DOHH2 (cell line): ENCODE results near the gene CEP70.

Source experiments
- H3F3A ChIP-seq: fragments of 200-600 bp; sonication (generic), shearing (Covaris generic); 2 replicates; pipeline ENCODE4 v1.6.0; 2016; ENCODE audit warnings: antibody characterized with exemption, mild to moderate bottlenecking; ENCODE audit not compliant: control insufficient read depth, insufficient read depth
- H3K27ac ChIP-seq: fragments of 200-600 bp; sonication (generic); 2 replicates; pipeline ENCODE4 v1.5.1; 2014; ENCODE audit warnings: low read depth, mild to moderate bottlenecking, low read length, moderate library complexity
- H3K27me3 ChIP-seq: fragments of 200-600 bp; sonication (generic); 2 replicates; pipeline ENCODE4 v1.6.1; 2014; ENCODE audit warnings: mild to moderate bottlenecking, low read length, mixed read lengths; ENCODE audit not compliant: control insufficient read depth
- H3K36me3 ChIP-seq: fragments of 200-600 bp; sonication (generic); 2 replicates; pipeline ENCODE4 v1.6.1; 2014; ENCODE audit warnings: mild to moderate bottlenecking, low read length, moderate library complexity, mixed read lengths; ENCODE audit not compliant: control insufficient read depth
- H3K4me1 ChIP-seq: fragments of 200-600 bp; sonication (generic); 2 replicates; pipeline ENCODE4 v1.6.1; 2014; ENCODE audit warnings: mild to moderate bottlenecking, low read length, mixed read lengths; ENCODE audit not compliant: control insufficient read depth
- H3K4me2 ChIP-seq: fragments of 200-600 bp; sonication (generic); 2 replicates; pipeline ENCODE4 v1.6.0; 2014; ENCODE audit warnings: mild to moderate bottlenecking, low read length, moderate library complexity
- H3K4me3 ChIP-seq: fragments of 200-600 bp; sonication (generic); 2 replicates; pipeline ENCODE4 v1.5.1; 2014; ENCODE audit warnings: mild to moderate bottlenecking, low read length, mixed read lengths
- H3K79me2 ChIP-seq: fragments of 200-600 bp; sonication (generic); 2 replicates; pipeline ENCODE4 v1.6.1; 2014; ENCODE audit warnings: mild to moderate bottlenecking, low read length, mixed read lengths; ENCODE audit not compliant: control insufficient read depth
- H3K9me2 ChIP-seq: fragments of 200-600 bp; sonication (generic); replicated peaks from 2 replicates; pipeline ENCODE4 v1.6.1; 2014; ENCODE audit warnings: mild to moderate bottlenecking, low read length, mixed read lengths; ENCODE audit not compliant: control insufficient read depth
- H3K9me3 ChIP-seq: fragments of 200-600 bp; sonication (generic); 2 replicates; pipeline ENCODE4 v1.6.1; 2014; ENCODE audit warnings: antibody characterized with exemption, low read length, mixed read lengths; ENCODE audit not compliant: control insufficient read depth, insufficient read depth
- H4K20me1 ChIP-seq: fragments of 200-600 bp; sonication (generic); 2 replicates; pipeline ENCODE4 v1.6.0; 2014; ENCODE audit warnings: low read depth, mild to moderate bottlenecking, antibody characterized with exemption, low read length, moderate library complexity; ENCODE audit not compliant: control insufficient read depth, insufficient read depth
- EZH2phosphoT487 ChIP-seq: fragments of 200-600 bp; sonication (generic); IDR thresholded peaks from 2 replicates; pipeline ENCODE4 v1.6.1; 2017; ENCODE audit warnings: borderline replicate concordance, mild to moderate bottlenecking, antibody characterized with exemption, low read length, moderate library complexity, mixed read lengths
- TF ChIP-seq, protein P1 (sequence below): fragments of 200-600 bp; sonication (generic); IDR thresholded peaks from one replicate; pipeline ENCODE4 v1.5.1; 2014; ENCODE audit warnings: antibody characterized with exemption, mild to moderate bottlenecking, low read depth, low read length; ENCODE audit not compliant: poor library complexity, severe bottlenecking

The CEP70 gene

DNA sequence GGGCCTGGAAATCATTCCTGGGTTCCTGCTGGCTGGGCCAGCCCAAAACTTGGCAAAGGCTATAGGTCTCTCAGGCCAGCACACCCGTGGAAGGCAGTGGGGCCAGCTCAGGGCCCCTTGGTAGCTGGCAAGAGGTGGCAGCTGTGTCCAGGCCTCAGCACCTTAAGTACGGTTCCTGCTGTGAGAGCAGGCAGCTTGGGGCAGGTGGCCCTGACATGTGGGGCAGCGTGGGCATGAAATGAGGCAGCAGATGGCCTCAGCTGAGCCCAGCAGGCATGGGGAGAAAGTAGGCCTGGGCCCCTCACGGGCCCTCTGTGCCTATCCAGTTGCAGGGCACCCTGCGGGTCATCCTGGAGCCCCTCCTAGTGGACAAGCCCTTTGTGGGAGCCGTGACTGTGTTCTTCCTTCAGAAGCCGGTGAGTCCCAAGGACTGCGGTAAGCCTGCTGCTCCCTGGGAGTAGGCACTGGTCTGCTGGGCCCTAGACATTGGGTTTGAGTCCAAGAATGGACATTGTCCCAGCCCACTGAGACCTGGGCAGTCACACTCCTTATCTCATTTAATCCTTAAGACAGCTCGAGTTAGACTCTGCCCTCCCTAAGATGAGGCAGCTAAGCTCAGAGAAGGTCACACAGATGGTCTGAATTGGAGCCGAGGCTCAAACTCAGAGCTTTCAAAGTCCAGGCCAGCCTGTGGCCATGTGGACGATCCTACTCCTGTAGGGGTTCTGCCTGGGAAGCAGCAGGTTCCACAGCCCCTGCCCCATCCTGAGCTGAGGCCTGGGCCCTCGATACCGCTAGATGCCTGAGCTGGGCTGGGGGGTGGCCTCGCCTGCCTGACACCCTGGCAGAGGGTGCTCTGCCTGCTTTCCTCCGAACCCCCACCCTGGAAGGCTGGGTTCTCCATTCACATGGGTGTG lies 134.2 kb downstream of the CEP70 start:
- H4K20me1 ChIP-seq: no peaks in the 10 kb centered on the region
- H3F3A ChIP-seq: no peaks in the 10 kb centered on the region
- H3K4me3 ChIP-seq: no peak overlapping the region
- no peaks in the 10 kb centered on the region for H3K9me3 ChIP-seq
- no peaks in the 10 kb centered on the region for H3K4me1 ChIP-seq
- no peaks in the 10 kb centered on the region for H3K79me2 ChIP-seq
- H3K36me3 ChIP-seq: no peaks in the 10 kb centered on the region
- H3K27ac ChIP-seq: no peak overlapping the region
- no peak overlapping the region for H3K4me2 ChIP-seq
- no peaks in the 10 kb centered on the region for H3K9me2 ChIP-seq
- H3K27me3 ChIP-seq: no peaks in the 10 kb centered on the region; the same call in 1 of the 2 replicates
- TF ChIP-seq, protein P1, sequence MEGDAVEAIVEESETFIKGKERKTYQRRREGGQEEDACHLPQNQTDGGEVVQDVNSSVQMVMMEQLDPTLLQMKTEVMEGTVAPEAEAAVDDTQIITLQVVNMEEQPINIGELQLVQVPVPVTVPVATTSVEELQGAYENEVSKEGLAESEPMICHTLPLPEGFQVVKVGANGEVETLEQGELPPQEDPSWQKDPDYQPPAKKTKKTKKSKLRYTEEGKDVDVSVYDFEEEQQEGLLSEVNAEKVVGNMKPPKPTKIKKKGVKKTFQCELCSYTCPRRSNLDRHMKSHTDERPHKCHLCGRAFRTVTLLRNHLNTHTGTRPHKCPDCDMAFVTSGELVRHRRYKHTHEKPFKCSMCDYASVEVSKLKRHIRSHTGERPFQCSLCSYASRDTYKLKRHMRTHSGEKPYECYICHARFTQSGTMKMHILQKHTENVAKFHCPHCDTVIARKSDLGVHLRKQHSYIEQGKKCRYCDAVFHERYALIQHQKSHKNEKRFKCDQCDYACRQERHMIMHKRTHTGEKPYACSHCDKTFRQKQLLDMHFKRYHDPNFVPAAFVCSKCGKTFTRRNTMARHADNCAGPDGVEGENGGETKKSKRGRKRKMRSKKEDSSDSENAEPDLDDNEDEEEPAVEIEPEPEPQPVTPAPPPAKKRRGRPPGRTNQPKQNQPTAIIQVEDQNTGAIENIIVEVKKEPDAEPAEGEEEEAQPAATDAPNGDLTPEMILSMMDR: no peak
- no peak for TF ChIP-seq EZH2phosphoT487

DNA sequence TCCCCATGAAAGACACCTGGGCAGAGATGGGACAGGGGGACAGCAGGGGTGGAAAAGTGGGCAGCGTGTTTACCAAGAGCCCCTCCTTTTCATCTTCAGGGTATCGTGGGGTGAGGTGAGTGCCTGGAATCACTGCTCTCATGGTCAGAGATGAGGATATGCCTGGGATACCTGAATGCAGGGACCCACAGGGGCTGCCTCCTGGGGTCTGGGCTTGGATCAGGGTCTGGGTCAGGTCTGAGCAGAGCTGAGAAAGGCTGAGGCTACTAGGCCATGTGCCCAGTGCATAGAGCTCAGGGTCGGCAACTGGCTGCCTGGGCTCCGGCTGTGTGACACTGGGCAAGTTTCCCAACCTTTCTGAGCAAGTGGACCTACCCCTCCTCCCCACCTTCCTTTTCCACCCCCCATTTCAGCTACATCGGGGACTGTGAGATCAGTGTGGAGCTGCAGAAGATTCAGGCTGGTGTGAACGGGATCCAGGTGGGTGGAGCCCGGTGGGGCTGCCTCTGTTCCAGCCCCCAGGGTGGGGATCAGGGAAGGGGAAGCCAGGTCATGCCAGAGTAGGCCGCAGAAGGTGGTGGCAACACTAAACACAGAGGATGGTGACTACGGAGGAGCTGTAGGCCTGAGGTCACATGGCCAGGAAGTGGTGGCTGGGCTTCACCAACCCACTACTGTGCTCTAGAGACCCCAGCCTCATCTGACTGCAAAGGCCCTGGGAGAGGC lies 135.1 kb downstream of the CEP70 start:
- no peak for TF ChIP-seq EZH2phosphoT487
- TF ChIP-seq, protein P1: no peak
- H3K36me3 ChIP-seq: no peaks in the 10 kb centered on the region
- no peak overlapping the region for H3K4me2 ChIP-seq
- H3F3A ChIP-seq: no peaks in the 10 kb centered on the region
- H3K27me3 ChIP-seq: no peaks in the 10 kb centered on the region; the same call in 1 of the 2 replicates
- no peaks in the 10 kb centered on the region for H4K20me1 ChIP-seq
- no peaks in the 10 kb centered on the region for H3K9me2 ChIP-seq
- no peaks in the 10 kb centered on the region for H3K79me2 ChIP-seq
- no peak overlapping the region for H3K4me3 ChIP-seq
- no peak overlapping the region for H3K27ac ChIP-seq
- no peaks in the 10 kb centered on the region for H3K9me3 ChIP-seq
- no peaks in the 10 kb centered on the region for H3K4me1 ChIP-seq

DNA sequence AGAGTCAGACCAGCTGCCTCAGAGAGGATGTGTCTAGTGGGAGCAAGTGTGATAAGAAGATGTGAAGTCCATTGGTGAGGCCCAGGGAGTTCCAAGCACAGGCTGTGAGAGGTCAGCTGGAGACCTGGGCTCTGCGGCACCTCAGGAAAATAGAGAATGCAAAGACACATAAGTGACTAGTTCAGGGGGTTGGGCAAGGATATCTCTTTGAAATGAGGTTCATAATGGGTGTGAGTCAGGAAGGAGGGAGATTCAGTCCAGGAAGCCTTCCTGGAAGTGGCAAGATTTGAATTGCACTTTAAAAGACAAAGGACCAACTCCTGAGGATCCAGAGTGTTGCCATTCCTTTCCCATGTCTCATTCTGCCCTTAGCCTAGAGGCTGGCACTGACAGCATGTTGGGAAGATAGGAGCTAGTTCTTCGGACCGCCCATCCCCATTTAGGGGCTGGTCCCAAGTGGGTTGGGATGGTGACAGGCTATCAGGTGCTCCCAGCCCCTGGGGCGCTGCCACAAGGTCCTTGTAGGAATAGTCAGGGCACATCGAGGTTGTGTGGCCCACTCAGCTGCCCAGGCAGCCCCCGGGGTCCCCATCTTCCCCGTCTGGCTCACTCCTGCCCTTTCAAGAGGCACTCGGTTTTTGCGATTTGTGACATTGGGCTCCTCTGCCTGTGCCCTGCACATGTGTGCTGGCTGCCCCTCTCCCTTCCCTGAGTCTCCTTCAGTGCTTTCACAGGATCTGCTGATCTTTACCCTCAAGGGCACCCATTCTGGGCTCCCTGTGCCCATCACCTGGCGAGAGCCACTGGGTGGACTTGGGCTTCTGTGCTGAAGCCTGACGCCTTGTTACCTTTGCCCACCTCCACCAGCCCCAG lies 136.0 kb downstream of the CEP70 start:
- no peaks in the 10 kb centered on the region for H3K4me1 ChIP-seq
- H4K20me1 ChIP-seq: no peaks in the 10 kb centered on the region
- H3F3A ChIP-seq: no peaks in the 10 kb centered on the region
- no peak overlapping the region for H3K4me2 ChIP-seq
- no peaks in the 10 kb centered on the region for H3K9me3 ChIP-seq
- TF ChIP-seq, protein P1: no peak
- TF ChIP-seq EZH2phosphoT487: no peak
- no peak overlapping the region for H3K27ac ChIP-seq
- no peaks in the 10 kb centered on the region for H3K79me2 ChIP-seq
- H3K4me3 ChIP-seq: no peak overlapping the region
- H3K36me3 ChIP-seq: no peaks in the 10 kb centered on the region
- H3K27me3 ChIP-seq: no peaks in the 10 kb centered on the region; the same call in 1 of the 2 replicates
- H3K9me2 ChIP-seq: no peaks in the 10 kb centered on the region
